ENCODE results near the gene CELSR1. TPM values are rescaled to one million over a fixed set of nuclear protein-coding genes. Genes with fewer than 3 reads are reported as not detected.

Gene CELSR1
- total RNA-seq, 1 experiment from 2014 or later = 30.7 TPM

DNA sequence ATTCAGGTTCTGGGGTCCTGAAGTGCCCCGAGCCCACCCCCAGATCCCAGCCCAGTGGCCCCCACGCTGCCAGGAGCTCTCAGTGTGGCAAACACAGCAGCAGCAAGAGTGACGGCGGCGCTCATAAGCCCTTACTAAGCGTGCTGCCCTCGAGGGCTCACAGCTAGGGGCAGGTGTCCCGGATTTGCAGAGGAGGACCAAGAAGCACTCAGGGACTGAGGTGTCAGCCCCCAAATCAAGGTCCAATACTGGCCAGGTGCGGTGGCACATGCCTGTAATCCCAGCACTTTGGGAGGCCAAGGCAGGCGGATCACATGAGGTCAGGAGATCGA is 25.4 kb downstream of the CELSR1 start:
- H3K27ac ChIP-seq (ENCODE audit: low read length) = no peak overlapping the region
- POLR2A ChIA-PET = no interaction called here
- no TSS peak for BruUV-seq (replicated peaks)

DNA sequence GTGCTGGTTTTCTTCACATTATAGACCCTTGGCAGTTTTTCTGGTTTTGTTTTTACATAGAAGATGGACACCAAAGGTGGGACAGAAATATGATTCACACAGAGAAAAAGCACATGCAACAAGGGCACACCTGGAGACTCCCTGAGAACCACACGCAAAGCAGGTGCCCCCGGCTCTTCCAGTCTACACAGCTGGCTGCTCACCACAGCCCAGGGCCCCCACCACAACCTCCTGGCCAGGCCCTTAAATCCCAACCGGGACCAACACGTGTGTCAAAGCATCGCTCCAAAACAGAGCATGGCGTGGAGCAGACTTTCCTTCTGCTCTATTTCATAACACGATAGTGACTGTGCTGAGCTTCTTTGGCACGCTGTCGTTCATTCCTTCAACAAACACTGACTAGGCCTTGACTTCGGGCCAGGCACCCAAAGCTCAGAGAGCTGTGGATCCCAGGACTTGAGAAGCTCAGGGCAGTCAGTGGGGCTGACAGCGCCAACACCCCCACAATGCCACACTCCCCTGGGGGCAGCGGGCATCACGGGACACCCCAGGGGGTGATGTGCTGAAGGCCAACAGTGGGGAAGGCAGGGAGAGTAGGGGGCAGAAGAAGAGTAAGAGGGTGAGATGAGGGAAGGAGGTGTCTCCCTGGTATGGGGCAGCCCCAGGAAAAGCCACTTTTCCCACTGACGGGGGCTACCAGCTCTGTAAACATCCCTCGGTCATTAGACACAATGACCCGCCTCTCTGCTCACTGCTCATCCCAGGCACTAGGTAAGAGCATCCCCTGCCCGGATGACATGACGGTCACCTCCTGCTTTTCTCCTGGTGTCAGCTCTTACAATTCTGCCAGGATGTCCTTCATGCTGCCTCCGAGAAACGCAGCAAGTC is 26.0 kb downstream of the CELSR1 start:
- H3K4me1 ChIP-seq (ENCODE audit: control insufficient read depth, insufficient read depth, low read length) = no peaks in the 10 kb centered on the region
- ATAC-seq = no peak
- no TSS peak for BruUV-seq (replicated peaks)
- CTCF ChIA-PET = no interaction called here
- POLR2A ChIA-PET = no interaction called here
- H3K36me3 ChIP-seq (ENCODE audit: control insufficient read depth, insufficient read depth, low read length) = no peaks in the 10 kb centered on the region
- H3K27me3 ChIP-seq (ENCODE audit: control insufficient read depth, insufficient read depth, low read length) = no peaks in the 10 kb centered on the region
- intact Hi-C loops (cut with micrococcal nuclease; ENCODE audit: unreplicated experiment) (no loop called here), in situ Hi-C loops (cut with HindIII; ENCODE audit: low pct_unique_long_range_greater_than_20kb, low sequenced_read_pairs) (no loop called here)
- H3K27ac ChIP-seq (ENCODE audit: low read length) = no peak overlapping the region
- TF ChIP-seq, protein P1, sequence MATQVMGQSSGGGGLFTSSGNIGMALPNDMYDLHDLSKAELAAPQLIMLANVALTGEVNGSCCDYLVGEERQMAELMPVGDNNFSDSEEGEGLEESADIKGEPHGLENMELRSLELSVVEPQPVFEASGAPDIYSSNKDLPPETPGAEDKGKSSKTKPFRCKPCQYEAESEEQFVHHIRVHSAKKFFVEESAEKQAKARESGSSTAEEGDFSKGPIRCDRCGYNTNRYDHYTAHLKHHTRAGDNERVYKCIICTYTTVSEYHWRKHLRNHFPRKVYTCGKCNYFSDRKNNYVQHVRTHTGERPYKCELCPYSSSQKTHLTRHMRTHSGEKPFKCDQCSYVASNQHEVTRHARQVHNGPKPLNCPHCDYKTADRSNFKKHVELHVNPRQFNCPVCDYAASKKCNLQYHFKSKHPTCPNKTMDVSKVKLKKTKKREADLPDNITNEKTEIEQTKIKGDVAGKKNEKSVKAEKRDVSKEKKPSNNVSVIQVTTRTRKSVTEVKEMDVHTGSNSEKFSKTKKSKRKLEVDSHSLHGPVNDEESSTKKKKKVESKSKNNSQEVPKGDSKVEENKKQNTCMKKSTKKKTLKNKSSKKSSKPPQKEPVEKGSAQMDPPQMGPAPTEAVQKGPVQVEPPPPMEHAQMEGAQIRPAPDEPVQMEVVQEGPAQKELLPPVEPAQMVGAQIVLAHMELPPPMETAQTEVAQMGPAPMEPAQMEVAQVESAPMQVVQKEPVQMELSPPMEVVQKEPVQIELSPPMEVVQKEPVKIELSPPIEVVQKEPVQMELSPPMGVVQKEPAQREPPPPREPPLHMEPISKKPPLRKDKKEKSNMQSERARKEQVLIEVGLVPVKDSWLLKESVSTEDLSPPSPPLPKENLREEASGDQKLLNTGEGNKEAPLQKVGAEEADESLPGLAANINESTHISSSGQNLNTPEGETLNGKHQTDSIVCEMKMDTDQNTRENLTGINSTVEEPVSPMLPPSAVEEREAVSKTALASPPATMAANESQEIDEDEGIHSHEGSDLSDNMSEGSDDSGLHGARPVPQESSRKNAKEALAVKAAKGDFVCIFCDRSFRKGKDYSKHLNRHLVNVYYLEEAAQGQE (IDR thresholded peaks at IDR 0.05; ENCODE audit: insufficient read depth in 1 of 2, low read depth in 2 of 2, low read length in 1 of 2) = no peak
- TF ChIP-seq SIN3A (IDR thresholded peaks at IDR 0.05; ENCODE audit: borderline replicate concordance, insufficient read depth, low read depth, low read length) = no peak
- no peak for TF ChIP-seq POLR2AphosphoS5 (IDR thresholded peaks at IDR 0.05; ENCODE audit: low read depth, low read length)
- no peak for TF ChIP-seq TCF7L2 (IDR thresholded peaks at IDR 0.05; ENCODE audit: low read depth, low read length)
- TF ChIP-seq, protein P2, sequence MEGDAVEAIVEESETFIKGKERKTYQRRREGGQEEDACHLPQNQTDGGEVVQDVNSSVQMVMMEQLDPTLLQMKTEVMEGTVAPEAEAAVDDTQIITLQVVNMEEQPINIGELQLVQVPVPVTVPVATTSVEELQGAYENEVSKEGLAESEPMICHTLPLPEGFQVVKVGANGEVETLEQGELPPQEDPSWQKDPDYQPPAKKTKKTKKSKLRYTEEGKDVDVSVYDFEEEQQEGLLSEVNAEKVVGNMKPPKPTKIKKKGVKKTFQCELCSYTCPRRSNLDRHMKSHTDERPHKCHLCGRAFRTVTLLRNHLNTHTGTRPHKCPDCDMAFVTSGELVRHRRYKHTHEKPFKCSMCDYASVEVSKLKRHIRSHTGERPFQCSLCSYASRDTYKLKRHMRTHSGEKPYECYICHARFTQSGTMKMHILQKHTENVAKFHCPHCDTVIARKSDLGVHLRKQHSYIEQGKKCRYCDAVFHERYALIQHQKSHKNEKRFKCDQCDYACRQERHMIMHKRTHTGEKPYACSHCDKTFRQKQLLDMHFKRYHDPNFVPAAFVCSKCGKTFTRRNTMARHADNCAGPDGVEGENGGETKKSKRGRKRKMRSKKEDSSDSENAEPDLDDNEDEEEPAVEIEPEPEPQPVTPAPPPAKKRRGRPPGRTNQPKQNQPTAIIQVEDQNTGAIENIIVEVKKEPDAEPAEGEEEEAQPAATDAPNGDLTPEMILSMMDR (IDR thresholded peaks at IDR 0.05) = no peak
- no peaks in the 10 kb centered on the region for H3K9me3 ChIP-seq (ENCODE audit: control insufficient read depth, insufficient read depth, low read depth, low read length)
- DNase-seq (ENCODE audit: low read depth, low spot score) = no peak
- H3K4me3 ChIP-seq (ENCODE audit: low read depth in 2 of 2, low read length in 2 of 2) = no peak overlapping the region

More for the DNA sequence above, 25.4 kb downstream of the CELSR1 start:
- intact Hi-C loops (cut with micrococcal nuclease; ENCODE audit: unreplicated experiment) = no loop called here
- H3K4me3 ChIP-seq (ENCODE audit: low read depth in 2 of 2, low read length in 2 of 2) = no peak overlapping the region
- no peak for ATAC-seq
- no peak for TF ChIP-seq SIN3A (IDR thresholded peaks at IDR 0.05; ENCODE audit: borderline replicate concordance, insufficient read depth, low read depth, low read length)
- no peak for TF ChIP-seq POLR2AphosphoS5 (IDR thresholded peaks at IDR 0.05; ENCODE audit: low read depth, low read length)
- no peak for TF ChIP-seq TCF7L2 (IDR thresholded peaks at IDR 0.05; ENCODE audit: low read depth, low read length)
- TF ChIP-seq, protein P2 (IDR thresholded peaks at IDR 0.05) = no peak
- no peaks in the 10 kb centered on the region for H3K9me3 ChIP-seq (ENCODE audit: control insufficient read depth, insufficient read depth, low read depth, low read length)
- DNase-seq (ENCODE audit: low read depth, low spot score) = no peak
- H3K36me3 ChIP-seq (ENCODE audit: control insufficient read depth, insufficient read depth, low read length) = no peaks in the 10 kb centered on the region
- in situ Hi-C loops (cut with HindIII; ENCODE audit: low pct_unique_long_range_greater_than_20kb, low sequenced_read_pairs) = no loop called here
- CTCF ChIA-PET = no interaction called here
- H3K4me1 ChIP-seq (ENCODE audit: control insufficient read depth, insufficient read depth, low read length) = no peaks in the 10 kb centered on the region
- no peaks in the 10 kb centered on the region for H3K27me3 ChIP-seq (ENCODE audit: control insufficient read depth, insufficient read depth, low read length)
